Stimulated activated CD4-positive, alpha-beta T cell treated with anti-CD3 and anti-CD28 coated beads, Interleukin-4, amount 100 ng/mL, for 24 hours (primary cell): ENCODE results near the gene DNAJC3.
"Not testable (repeated sequence)": the region's sequence is repeated elsewhere in the genome, so short reads cannot be mapped to it uniquely, and the experiment has no call there.

Experiments
- DNase-seq: peaks from one replicate; pipeline ENCODE4 v3.0.0-alpha.2; 2020

DNAJC3 gene

DNA sequence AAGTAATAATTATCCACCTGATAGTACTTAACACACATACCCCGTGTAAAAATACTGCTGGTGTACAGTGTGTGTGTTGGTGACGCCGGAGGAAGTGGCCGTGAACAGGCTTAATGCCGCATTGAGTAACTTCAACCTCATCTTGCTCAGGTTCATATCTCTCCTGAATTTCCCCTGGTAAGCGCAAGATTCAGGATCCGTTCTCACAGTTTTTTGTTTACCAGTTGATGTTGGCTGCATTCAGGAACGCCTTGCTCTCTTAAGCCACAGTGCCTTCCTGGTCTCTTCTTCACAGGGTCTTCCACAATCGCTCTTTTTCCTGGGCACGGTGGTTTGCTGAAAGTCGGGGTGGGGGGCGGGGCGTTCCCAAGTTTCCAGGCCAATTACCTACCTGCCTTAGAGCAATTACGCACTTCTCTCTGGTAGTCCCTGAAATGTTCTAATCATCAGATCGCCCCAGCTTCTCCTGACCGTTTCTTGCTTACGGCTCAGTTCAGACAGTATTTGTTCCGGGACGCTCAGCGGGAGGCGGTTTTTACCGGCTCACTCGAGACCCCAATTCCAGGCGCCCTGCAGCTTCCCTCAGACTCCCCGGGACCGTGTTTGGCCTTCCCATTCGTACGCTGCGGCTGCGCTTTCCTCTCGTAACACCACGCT lies 706 bp upstream of the DNAJC3 start:
- DNase-seq, result peak; percentile 15

- DNase-seq, result no peak
Observed at GRCh38 chr13:95677564-95678266, 776 bp downstream of the DNAJC3 start.

DNA sequence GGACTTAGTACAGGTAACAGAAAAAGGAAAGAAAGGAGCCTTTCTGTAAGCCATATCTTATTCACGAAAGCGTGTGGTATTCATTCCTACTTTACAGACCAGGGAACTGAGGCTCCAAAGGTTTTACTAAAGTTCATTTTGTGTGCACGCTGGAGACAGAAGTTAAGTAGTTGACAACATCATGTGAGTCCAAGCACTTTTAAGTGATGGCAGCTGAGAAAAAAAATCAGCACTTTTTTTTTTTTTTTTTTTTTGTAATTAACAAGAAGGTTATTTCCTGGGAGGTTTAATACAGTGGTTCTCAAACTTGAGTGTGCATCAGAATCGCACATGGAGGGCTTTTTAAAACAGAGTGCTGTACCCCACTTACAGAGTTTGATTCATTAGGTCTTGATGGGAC lies 2.0 kb downstream of the DNAJC3 start:
- no peak for DNase-seq

- DNase-seq, result no peak
Observed at GRCh38 chr13:95679722-95680121, 2.8 kb downstream of the DNAJC3 start.

DNA sequence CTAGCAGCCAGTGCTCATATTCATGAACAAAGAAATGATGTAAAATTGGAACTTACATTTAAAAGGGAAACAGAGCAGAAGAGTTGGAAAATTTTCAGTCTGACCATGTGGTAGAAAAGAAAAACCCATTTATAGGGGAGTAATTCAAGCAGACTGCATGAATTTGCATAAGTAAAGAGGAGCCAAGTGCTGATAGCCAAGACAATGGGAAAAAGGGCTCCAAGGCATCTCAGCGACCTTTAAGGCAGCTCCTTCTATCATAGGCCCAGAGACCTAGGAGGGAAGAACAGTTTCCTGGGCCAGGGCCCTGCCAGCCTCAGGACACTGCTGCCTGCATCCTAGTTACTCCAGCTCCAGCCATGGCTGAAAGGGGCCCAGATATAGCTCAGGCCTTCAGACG lies 7.5 kb downstream of the DNAJC3 start:
- no peak for DNase-seq

- DNase-seq, result not testable (repeated sequence)
Observed at GRCh38 chr13:95684960-95685359, 8.0 kb downstream of the DNAJC3 start.

GRCh38 chr13:95689582-95689926 lies 12.6 kb downstream of the DNAJC3 start:
- no peak for DNase-seq

DNA sequence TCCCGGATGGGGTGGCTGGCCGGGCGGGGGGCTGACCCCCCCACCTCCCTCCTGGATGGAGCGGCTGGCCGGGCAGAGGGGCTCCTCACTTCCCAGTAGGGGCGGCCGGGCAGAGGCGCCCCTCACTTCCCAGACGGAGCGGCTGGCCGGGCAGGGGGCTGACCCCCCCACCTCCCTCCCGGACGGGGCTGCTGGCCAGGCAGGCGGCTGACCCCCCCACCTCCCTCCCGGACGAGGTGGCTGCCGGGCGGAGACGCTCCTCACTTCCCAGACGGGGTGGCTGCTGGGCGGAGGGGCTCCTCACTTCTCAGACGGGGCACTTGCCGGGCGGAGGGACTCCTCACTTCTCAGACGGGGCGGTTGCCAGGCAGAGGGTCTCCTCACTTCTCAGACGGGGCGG lies 14.0 kb downstream of the DNAJC3 start:
- DNase-seq, result not testable (repeated sequence)

DNA sequence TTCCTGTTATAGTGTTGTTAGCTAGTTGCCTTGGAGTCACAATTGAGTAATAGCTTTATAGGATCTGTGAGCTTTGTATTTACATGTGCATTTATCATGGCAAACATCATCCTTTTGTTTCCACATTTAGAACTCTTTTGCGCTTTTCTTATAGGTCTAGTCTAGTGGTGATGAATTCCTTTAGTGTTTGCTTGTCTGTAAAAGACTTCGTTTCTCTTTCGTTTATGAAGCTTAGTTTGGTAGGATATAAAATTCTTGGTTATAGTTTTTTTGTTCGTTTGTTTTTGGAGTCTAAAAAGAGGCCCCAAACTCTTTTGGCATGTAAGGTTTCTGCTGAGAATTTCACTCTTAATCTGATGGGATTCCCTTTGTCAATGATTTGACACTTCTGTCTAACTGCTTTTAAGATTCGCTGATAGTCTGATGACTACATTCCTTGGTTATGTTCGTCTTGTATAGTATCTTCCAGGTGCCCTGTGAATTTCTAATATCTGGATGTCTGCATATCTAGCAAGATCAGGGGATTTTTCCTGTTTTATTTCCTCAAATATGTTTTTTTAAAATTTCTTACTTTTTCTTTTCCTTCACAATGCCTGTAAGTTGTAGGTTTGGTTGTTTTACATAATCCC lies 20.2 kb downstream of the DNAJC3 start:
- DNase-seq, result no peak

GRCh38 chr13:95698047-95698749 lies 21.3 kb downstream of the DNAJC3 start:
- DNase-seq, result no peak

DNA sequence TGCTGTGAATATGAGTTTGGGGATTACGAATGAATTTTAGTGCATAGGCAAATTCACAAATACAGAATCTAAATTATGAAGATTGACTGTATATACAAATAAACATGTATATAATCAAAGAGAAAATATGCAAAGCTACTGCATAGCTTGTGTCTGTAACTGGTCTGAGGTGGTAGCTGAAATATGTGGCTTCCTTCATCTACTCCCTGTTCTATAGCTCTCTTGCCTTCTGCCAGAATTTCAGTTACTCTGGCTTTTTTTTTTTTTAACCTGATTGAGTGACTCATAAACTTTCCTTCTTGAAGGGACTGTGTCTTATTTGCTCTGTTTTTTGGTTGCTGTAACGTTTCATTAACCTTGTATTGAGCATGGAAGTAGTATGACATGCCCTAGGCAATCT lies 26.6 kb downstream of the DNAJC3 start:
- DNase-seq, result no peak

GRCh38 chr13:95704510-95704909 lies 27.6 kb downstream of the DNAJC3 start:
- DNase-seq, result no peak

DNA sequence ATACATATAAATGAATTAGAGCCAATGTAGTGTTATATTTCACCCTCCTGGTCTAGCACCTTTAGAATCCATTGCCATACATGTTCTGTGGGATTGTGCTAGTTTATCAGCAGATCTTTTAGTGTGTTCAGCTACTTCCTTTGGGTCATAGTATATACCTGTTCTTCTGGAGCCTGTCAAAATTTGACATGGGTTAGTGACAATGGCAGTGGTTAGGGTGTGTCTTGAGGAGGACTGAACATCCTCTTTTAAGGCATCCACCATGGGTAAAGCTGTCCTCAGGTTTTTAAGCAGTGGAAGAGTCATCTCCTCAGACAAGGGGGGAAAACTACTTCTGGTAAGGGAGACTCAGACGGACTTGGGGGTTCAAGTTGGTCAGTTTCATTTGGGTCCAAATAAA lies 29.4 kb downstream of the DNAJC3 start:
- no peak for DNase-seq

- no peak for DNase-seq
Observed at GRCh38 chr13:95707035-95707434, 30.1 kb downstream of the DNAJC3 start.

DNA sequence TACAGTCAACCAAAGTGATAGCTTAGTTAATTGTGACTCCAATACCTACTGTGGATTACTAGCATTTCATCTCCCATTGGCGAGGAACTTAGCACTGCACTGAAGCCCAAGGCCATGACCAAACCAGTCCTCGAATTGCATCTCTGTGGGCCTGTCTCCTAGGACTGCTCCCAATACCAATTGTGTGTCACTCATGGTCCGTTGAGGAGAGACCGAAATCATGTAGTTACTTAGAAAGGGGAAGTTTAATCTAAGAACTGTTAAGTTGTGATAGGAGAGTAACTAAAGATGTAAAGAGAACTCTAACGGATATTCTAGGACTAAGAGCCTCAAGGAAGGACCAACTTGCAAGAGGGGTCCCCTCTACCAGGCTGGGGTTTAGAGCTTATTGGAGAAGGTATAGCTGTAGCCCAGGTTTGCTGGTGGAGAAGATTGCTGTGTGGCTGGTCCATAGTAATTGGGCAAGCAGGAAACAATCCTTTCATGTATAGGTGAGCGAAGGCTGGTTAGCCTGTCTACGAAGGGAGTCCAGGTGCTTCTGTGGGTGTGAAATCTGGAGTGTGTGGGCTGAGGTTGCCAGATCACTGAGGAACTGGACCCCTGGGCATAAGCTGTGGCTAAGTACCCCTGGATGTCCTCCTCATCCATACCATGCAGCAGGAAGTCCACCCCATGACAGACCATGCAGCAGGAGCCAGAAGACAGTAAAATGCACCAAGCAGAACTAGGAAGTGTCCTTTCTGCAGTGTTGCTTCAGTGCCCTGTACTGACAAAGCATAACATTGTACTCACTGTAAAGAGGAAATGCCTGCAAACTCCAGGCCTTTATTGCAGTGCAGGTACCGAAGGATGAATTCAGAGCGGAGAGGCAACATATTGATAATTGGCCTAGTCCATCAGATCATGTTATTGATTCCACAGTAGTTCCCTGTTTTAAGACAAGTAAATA lies 30.8 kb downstream of the DNAJC3 start:
- DNase-seq, result no peak

DNA sequence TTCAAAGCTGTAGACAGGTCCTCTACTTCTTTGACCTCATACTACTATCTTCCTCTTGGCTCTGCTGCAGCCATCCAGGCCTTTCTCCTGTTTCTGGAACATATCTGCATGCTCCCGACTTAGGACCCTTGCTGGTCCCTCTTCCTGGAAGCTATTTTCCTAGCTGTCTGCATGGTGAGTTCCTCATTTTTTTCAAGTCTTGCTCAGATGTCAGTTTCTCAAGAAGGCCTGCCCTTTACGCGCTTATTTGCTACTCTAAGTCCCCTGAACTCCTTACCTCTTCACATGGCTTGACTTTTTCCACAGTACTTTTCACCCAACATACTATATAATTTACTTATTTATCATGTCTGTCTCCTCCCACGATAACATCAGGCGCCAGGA lies 31.4 kb downstream of the DNAJC3 start:
- no peak for DNase-seq

- DNase-seq, result no peak
Observed at GRCh38 chr13:95708811-95709500, 32.0 kb downstream of the DNAJC3 start.

DNA sequence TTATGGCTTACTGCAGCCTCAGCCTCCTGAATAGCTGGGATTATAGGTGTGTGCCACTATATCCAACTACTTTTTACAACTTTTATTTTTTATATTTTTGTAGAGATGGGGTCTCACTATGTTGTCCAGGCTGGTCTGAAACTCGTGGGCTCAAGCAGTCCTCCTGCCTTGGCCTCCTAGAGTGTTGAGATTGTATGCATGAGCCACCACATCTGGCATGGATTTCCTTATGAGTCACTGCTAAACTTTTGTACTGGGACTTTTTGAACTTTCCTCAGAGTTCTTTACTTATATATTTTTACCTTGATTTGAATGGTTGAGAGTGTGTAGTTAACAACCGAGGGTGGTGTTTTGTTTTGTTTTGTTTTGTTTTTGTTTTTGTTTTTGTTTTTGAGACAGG lies 33.4 kb downstream of the DNAJC3 start:
- no peak for DNase-seq

DNA sequence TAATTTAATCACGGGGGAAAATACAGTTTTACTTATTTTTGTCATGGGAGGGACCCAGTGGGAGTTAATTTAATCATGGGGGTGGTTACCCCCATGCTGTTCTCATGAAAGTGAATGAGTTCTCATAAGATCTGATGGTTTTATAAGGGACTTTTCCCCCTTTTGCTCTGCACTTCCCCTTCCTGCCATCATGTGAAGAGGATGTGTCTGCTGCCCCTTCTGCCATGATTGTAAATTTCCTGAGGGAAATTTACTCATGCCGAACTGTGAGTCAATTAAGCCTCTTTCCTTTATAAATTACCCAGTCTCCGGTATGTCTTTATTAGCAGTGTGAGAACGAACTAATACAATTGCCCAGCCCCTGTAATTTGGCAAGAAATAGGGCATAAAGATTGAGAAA lies 35.9 kb downstream of the DNAJC3 start:
- not testable (repeated sequence) for DNase-seq

- DNase-seq, result no peak
Observed at GRCh38 chr13:95713651-95714050, 36.7 kb downstream of the DNAJC3 start.

DNA sequence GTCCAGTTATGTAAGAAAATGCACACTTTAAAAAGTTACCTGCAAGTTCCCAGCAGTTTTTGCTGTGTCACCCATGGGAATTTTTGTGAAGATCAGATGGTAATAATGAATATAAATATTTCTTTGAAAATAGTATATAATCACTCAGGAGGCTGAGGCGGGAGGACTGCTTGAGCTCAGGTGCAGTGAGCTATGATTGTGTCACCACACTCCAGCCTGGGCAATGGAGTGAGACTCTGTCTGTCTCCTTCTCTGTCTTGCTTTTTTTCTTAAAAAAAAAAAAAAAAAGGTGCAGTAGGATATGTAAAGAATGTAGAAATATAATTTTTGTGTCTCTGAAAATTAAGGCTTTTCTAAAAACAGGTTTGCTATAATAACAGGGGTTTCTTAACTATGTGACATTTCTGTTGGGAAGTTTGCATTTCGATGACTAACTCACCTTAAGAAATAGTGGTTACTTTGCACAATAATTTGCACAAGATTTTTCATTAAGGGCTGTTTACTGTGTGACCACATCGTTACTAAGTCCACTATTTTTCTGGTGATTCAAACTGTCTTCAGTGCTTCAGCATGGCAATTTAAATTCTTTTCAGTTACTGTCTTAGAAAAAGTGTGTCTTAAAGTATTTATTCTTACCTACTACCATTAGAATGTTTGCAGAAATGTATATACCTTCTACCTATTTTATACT lies 37.3 kb downstream of the DNAJC3 start:
- no peak for DNase-seq
